ENCODE measurements around the gene CPZ.

DNA sequence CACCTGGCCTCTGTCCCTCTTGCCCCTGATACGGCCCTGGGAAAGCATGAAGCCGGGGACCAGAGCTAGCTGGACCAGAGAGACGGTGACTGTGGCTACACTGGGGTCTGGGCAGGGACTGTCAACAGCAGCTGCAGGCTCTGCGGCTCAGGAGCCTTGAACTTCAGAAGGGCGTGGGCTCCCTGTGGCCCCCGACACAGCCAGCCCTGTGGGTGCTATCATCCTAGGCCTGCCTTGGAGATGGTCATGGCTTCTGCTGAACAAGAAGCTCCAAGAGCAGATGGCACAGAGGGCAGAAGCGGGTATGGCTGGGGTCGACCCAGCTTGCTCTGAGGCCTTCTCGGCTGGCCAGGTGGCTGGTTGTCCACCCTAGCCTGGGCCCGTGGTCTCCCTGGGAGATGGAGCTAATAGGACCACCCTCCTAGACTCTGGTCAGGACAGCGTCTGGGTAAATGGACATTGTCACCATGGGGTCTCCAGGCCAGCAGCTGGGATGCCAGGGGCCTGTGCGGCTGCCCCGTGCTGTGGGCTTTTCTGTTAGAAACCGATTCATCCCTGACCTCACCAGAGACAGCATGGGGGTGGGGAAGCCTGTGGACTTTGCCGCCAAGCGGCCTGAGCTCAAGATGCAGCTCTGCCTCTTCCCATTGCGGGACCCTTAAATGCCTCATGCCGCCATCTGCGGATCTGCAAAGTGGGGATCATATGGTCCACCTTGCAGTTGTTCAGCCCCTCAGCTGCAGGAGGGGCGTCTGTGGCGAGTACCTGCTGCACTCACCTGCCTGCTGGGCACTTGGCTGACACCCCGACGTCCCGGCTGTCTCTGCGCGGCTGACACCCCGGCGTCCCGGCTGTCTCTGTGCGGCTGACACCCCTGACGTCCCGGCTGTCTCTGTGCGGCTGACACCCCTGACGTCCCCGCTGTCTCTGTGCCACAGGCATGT, 21.1 kb downstream of the CPZ start:
- TF ChIP-seq, protein P1, sequence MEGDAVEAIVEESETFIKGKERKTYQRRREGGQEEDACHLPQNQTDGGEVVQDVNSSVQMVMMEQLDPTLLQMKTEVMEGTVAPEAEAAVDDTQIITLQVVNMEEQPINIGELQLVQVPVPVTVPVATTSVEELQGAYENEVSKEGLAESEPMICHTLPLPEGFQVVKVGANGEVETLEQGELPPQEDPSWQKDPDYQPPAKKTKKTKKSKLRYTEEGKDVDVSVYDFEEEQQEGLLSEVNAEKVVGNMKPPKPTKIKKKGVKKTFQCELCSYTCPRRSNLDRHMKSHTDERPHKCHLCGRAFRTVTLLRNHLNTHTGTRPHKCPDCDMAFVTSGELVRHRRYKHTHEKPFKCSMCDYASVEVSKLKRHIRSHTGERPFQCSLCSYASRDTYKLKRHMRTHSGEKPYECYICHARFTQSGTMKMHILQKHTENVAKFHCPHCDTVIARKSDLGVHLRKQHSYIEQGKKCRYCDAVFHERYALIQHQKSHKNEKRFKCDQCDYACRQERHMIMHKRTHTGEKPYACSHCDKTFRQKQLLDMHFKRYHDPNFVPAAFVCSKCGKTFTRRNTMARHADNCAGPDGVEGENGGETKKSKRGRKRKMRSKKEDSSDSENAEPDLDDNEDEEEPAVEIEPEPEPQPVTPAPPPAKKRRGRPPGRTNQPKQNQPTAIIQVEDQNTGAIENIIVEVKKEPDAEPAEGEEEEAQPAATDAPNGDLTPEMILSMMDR (IDR thresholded peaks at IDR 0.05), result no peak
- no peak for TF ChIP-seq POLR2A (IDR thresholded peaks at IDR 0.05)

Measured in heart left ventricle (tissue), 13 donors.